Mucosa of gallbladder (tissue), 1 donor: ENCODE results near the gene ZMYM4. TPM values are rescaled to one million over a fixed set of nuclear protein-coding genes. Genes with fewer than 3 reads are reported as not detected.

Experiments
- DNase-seq: peaks from one replicate; pipeline ENCODE4 v3.0.0-alpha.2; 2020; ENCODE audit warnings: low spot score
- total RNA-seq: library from RNA; stranded (reverse); gene quantifications from one replicate; pipeline ENCODE4 v1.2.1, GENCODE V29; 2021
- donor health status: DM: no; HTN: no; CAD: no.

ZMYM4 gene
- total RNA-seq, 1 donor from 2014 or later, result 55.5 TPM

GRCh38 chr1:35401049-35401448, 132.5 kb downstream of the ZMYM4 start:
- DNase-seq, result no peak

GRCh38 chr1:35406103-35406502, 137.6 kb downstream of the ZMYM4 start:
- DNase-seq, result no peak

GRCh38 chr1:35407743-35408142, 139.2 kb downstream of the ZMYM4 start:
- no peak for DNase-seq

- no peak for DNase-seq
These were observed 140.4 kb downstream of the ZMYM4 start for GRCh38 chr1:35408925-35409324.

- no peak for DNase-seq
These were observed 157.6 kb downstream of the ZMYM4 start for GRCh38 chr1:35426097-35426586.

- no peak for DNase-seq
These were observed 159.9 kb downstream of the ZMYM4 start for GRCh38 chr1:35428360-35428759.

- no peak for DNase-seq
These were observed 162.3 kb downstream of the ZMYM4 start for GRCh38 chr1:35430762-35431161.

- no peak for DNase-seq
These were observed 162.7 kb downstream of the ZMYM4 start for GRCh38 chr1:35431173-35431599.

GRCh38 chr1:35432231-35432630, 163.7 kb downstream of the ZMYM4 start:
- DNase-seq, result no peak

GRCh38 chr1:35433714-35434113, 165.2 kb downstream of the ZMYM4 start:
- DNase-seq, result no peak

- no peak for DNase-seq
These were observed 166.2 kb downstream of the ZMYM4 start for GRCh38 chr1:35434703-35435102.

GRCh38 chr1:35436078-35436477, 167.6 kb downstream of the ZMYM4 start:
- no peak for DNase-seq

- no peak for DNase-seq
These were observed 168.7 kb downstream of the ZMYM4 start for GRCh38 chr1:35437200-35437599.

GRCh38 chr1:35439626-35440025, 171.1 kb downstream of the ZMYM4 start:
- no peak for DNase-seq

- DNase-seq, result no peak
These were observed 173.5 kb downstream of the ZMYM4 start for GRCh38 chr1:35441926-35442579.

GRCh38 chr1:35442734-35443133, 174.2 kb downstream of the ZMYM4 start:
- DNase-seq, result no peak

- DNase-seq, result no peak
These were observed 175.4 kb downstream of the ZMYM4 start for GRCh38 chr1:35443768-35444518.

- DNase-seq, result no peak
These were observed 175.9 kb downstream of the ZMYM4 start for GRCh38 chr1:35444519-35444774.

GRCh38 chr1:35447278-35447677, 178.8 kb downstream of the ZMYM4 start:
- DNase-seq, result no peak

GRCh38 chr1:35448344-35448801, 179.9 kb downstream of the ZMYM4 start:
- peak; percentile 28 for DNase-seq

GRCh38 chr1:35449334-35450008, 181.0 kb downstream of the ZMYM4 start:
- no peak for DNase-seq

- peak; percentile 83 for DNase-seq
These were observed 182.6 kb downstream of the ZMYM4 start for GRCh38 chr1:35451125-35451528.
